ENCODE measurements around the gene COL18A1. TPM values are rescaled to one million over a fixed set of nuclear protein-coding genes. Genes with fewer than 3 reads are reported as not detected.

The COL18A1 gene
- total and polyA plus RNA-seq, 9 of the 15 experiments (the other 6 are each of a cell fraction or from before 2014, with no cell fraction given) = 0.14 to 16.4 (median 2.0) TPM

- TF ChIP-seq ZBTB43 (CRISPR knock-in tag; IDR thresholded peaks at IDR 0.05) (no peak), YY1 (IDR thresholded peaks at IDR 0.05; ENCODE audit: borderline replicate concordance in 1 of 3, control insufficient read depth in 1 of 3, extremely low read depth in 1 of 3, insufficient read depth in 3 of 3, insufficient read length in 1 of 3, insufficient replicate concordance in 2 of 3, low read depth in 1 of 3, low read length in 2 of 3) (no peak), BCLAF1 (IDR thresholded peaks at IDR 0.05; ENCODE audit: borderline replicate concordance in 1 of 2, control insufficient read depth in 1 of 2, low read depth in 2 of 2, low read length in 1 of 2) (0 out of 4 replicates have a peak, but pooled peaks of 1 of the 2 experiments have one; percentile 39), BCL6 (CRISPR knock-in tag; IDR thresholded peaks at IDR 0.05) (no peak), HMGN3 (IDR thresholded peaks at IDR 0.05; ENCODE audit: borderline replicate concordance, extremely low read depth, insufficient read length, low read depth, low read length) (no peak), ATF7 (IDR thresholded peaks at IDR 0.05) (no peak), CEBPB (tag; IDR thresholded peaks at IDR 0.05) (no peak), EP400 (IDR thresholded peaks at IDR 0.05) (no peak), CC2D1A (IDR thresholded peaks at IDR 0.05) (no peak), MAFG (tag; conservative IDR thresholded peaks at IDR 0.05) (peak; percentile 95), ZNF740 (CRISPR knock-in tag; IDR thresholded peaks at IDR 0.05) (no peak), ZNF740 (tag; IDR thresholded peaks at IDR 0.05) (no peak), ZNF507 (tag; conservative IDR thresholded peaks at IDR 0.05) (no peak), SNAPC5 (CRISPR knock-in tag; IDR thresholded peaks at IDR 0.05) (no peak), SMAD4 (CRISPR knock-in tag; conservative IDR thresholded peaks at IDR 0.05) (no peak), SIRT6 (IDR thresholded peaks at IDR 0.05; ENCODE audit: low read depth, low read length) (no peak), NELFE (IDR thresholded peaks at IDR 0.05; ENCODE audit: insufficient read depth, insufficient read length) (no peak)
These were observed 3.9 kb upstream of the COL18A1 start (continued) for GRCh38 chr21:45401054-45401518.
